ENCODE data around the gene STARD4.

STARD4 gene

DNA sequence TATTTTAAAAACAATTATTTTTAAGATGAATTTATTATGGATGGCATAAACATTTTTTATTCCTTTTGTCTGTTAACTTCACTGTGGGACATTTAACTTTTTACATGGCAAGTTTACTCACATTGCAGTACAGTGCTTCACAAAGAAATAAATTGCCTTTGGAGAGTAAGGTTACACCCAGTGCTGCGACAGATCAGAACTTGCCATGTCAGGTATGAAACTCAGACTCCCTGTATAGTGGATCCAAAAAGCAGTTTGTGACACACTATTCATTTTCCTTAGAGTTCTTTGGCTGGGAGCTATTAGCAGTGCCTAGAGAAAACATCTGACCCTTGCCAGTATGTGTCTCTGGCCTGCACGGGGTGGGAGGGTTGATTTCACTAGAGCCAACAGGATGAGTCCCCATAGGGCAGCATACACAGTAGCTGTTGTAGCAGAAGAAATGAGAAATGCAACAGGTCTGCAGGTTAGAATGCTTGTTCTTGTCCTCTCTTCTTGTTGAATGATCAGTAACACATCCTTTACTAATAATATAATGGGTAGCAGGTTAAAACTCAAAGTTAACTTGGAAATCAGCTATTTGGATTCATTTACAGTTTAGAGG is 42.9 kb downstream of the STARD4 start:
- no peak for TF ChIP-seq EZH2phosphoT487 (IDR thresholded peaks at IDR 0.05; ENCODE audit: borderline replicate concordance)
- TF ChIP-seq, protein P1, sequence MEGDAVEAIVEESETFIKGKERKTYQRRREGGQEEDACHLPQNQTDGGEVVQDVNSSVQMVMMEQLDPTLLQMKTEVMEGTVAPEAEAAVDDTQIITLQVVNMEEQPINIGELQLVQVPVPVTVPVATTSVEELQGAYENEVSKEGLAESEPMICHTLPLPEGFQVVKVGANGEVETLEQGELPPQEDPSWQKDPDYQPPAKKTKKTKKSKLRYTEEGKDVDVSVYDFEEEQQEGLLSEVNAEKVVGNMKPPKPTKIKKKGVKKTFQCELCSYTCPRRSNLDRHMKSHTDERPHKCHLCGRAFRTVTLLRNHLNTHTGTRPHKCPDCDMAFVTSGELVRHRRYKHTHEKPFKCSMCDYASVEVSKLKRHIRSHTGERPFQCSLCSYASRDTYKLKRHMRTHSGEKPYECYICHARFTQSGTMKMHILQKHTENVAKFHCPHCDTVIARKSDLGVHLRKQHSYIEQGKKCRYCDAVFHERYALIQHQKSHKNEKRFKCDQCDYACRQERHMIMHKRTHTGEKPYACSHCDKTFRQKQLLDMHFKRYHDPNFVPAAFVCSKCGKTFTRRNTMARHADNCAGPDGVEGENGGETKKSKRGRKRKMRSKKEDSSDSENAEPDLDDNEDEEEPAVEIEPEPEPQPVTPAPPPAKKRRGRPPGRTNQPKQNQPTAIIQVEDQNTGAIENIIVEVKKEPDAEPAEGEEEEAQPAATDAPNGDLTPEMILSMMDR (conservative IDR thresholded peaks at IDR 0.05; ENCODE audit: low read length), result no peak
- H3K36me3 ChIP-seq (ENCODE audit: insufficient read depth, low read length), result no peaks in the 10 kb centered on the region
- H3K4me1 ChIP-seq (ENCODE audit: insufficient read depth, low read length, poor library complexity, severe bottlenecking), result no peaks in the 10 kb centered on the region
- no peak overlapping the region for H3K4me2 ChIP-seq (ENCODE audit: low read depth, low read length, poor library complexity, severe bottlenecking)
- no peaks in the 10 kb centered on the region for H3K27me3 ChIP-seq (ENCODE audit: insufficient read depth, low read length, poor library complexity, severe bottlenecking)
- no peaks in the 10 kb centered on the region for H3F3A ChIP-seq (ENCODE audit: low read depth)
- no peaks in the 10 kb centered on the region for H4K20me1 ChIP-seq (ENCODE audit: insufficient read depth, low read length, poor library complexity, severe bottlenecking)
- H3K4me3 ChIP-seq (ENCODE audit: low read length, poor library complexity, severe bottlenecking), result no peak overlapping the region
- no peak overlapping the region for H3K9ac ChIP-seq (ENCODE audit: low read depth, low read length, poor library complexity, severe bottlenecking)
- H3K9me3 ChIP-seq (ENCODE audit: insufficient read depth, low read depth, low read length), result no peaks in the 10 kb centered on the region
- H3K79me2 ChIP-seq (ENCODE audit: insufficient read depth, low read length), result no peaks in the 10 kb centered on the region
- H2AFZ ChIP-seq (ENCODE audit: low read length), result no peak overlapping the region
- no peaks in the 10 kb centered on the region for H3K9me2 ChIP-seq (replicated peaks; ENCODE audit: low read depth, low read length)

DNA sequence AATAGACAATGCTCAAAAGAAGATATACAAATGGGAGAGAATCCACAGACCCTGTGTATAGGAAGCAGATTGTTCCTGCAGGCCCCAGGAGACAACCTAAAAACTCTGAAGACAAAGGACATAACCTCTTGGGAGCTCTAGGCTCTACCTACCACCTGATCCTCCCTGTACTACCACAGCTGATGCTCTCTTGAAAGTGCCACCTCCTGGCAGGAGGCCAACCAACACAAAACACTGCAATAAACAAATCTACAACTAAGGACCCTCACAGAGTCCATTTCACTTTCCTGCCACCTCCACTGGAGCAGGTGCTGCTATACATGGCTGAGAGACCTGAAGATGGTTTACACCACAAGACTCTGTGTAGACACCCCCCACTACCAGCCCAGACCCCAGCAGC is 49.0 kb downstream of the STARD4 start:
- Histone ChIP-seq H3K36me3 (ENCODE audit: insufficient read depth, low read length) (peaks cover 2% of the 10 kb centered on the region; the same call in 1 of the 2 replicates), H3K27me3 (ENCODE audit: insufficient read depth, low read length, poor library complexity, severe bottlenecking) (no peaks in the 10 kb centered on the region), H3K79me2 (ENCODE audit: insufficient read depth, low read length) (no peaks in the 10 kb centered on the region), H3K4me2 (ENCODE audit: low read depth, low read length, poor library complexity, severe bottlenecking) (no peak overlapping the region), H3K9me2 (replicated peaks; ENCODE audit: low read depth, low read length) (no peaks in the 10 kb centered on the region), H3K9ac (ENCODE audit: low read depth, low read length, poor library complexity, severe bottlenecking) (no peak overlapping the region), H3F3A (ENCODE audit: low read depth) (no peaks in the 10 kb centered on the region), H4K20me1 (ENCODE audit: insufficient read depth, low read length, poor library complexity, severe bottlenecking) (no peaks in the 10 kb centered on the region), H2AFZ (ENCODE audit: low read length) (no peak overlapping the region), H3K4me3 (ENCODE audit: low read length, poor library complexity, severe bottlenecking) (no peak overlapping the region), H3K4me1 (ENCODE audit: insufficient read depth, low read length, poor library complexity, severe bottlenecking) (no peaks in the 10 kb centered on the region), H3K9me3 (ENCODE audit: insufficient read depth, low read depth, low read length) (no peaks in the 10 kb centered on the region)
- TF ChIP-seq, protein P1 (conservative IDR thresholded peaks at IDR 0.05; ENCODE audit: low read length), result no peak
- TF ChIP-seq EZH2phosphoT487 (IDR thresholded peaks at IDR 0.05; ENCODE audit: borderline replicate concordance), result no peak

DNA sequence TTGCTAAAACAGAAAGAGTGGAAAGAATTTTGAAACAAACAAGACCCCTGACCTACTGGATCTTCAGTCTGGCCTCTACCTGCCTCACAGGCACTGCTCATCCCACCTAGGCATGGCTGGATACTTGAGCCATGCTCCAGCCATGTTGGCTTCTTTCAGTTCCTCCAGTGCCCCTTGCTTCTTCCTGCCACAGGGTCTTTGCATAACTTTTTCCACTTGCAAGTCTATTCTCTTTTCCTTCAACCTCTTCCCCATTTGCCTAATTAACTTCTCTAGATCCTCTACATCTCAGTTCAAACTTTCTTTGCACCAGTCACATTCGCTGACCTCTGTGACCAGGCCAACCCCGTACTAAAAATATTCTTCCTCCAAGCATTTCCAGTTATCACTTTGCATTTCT is 50.4 kb downstream of the STARD4 start:
- no peaks in the 10 kb centered on the region for H3K9me2 ChIP-seq (replicated peaks; ENCODE audit: low read depth, low read length)
- TF ChIP-seq EZH2phosphoT487 (IDR thresholded peaks at IDR 0.05; ENCODE audit: borderline replicate concordance), result no peak
- TF ChIP-seq, protein P1 (conservative IDR thresholded peaks at IDR 0.05; ENCODE audit: low read length), result no peak
- no peak overlapping the region for H2AFZ ChIP-seq (ENCODE audit: low read length)
- H3K4me1 ChIP-seq (ENCODE audit: insufficient read depth, low read length, poor library complexity, severe bottlenecking), result no peaks in the 10 kb centered on the region
- peaks cover 2% of the 10 kb centered on the region; the same call in 1 of the 2 replicates for H3K36me3 ChIP-seq (ENCODE audit: insufficient read depth, low read length)
- no peaks in the 10 kb centered on the region for H3K27me3 ChIP-seq (ENCODE audit: insufficient read depth, low read length, poor library complexity, severe bottlenecking)
- H3K79me2 ChIP-seq (ENCODE audit: insufficient read depth, low read length), result no peaks in the 10 kb centered on the region
- H3F3A ChIP-seq (ENCODE audit: low read depth), result no peaks in the 10 kb centered on the region
- no peak overlapping the region for H3K9ac ChIP-seq (ENCODE audit: low read depth, low read length, poor library complexity, severe bottlenecking)
- H3K4me3 ChIP-seq (ENCODE audit: low read length, poor library complexity, severe bottlenecking), result no peak overlapping the region
- H3K9me3 ChIP-seq (ENCODE audit: insufficient read depth, low read depth, low read length), result no peaks in the 10 kb centered on the region
- no peaks in the 10 kb centered on the region for H4K20me1 ChIP-seq (ENCODE audit: insufficient read depth, low read length, poor library complexity, severe bottlenecking)
- no peak overlapping the region for H3K4me2 ChIP-seq (ENCODE audit: low read depth, low read length, poor library complexity, severe bottlenecking)
